PFSK-1 (cell line): ENCODE results near the gene ATF5.

Experiments used
- FOXP2 ChIP-seq: optimal IDR thresholded peaks from 2 replicates; pipeline ENCODE3; 2011; ENCODE audit warnings: borderline replicate concordance, control low read depth, inconsistent platforms; ENCODE audit not compliant: insufficient read depth; ENCODE audit errors: extremely low read length, extremely low read depth
- POLR2AphosphoS5 ChIP-seq: IDR thresholded peaks from 2 replicates; pipeline ENCODE4 v1.6.1; 2012; ENCODE audit warnings: low read depth, mild to moderate bottlenecking, control low read depth, low read length, moderate library complexity
- SIN3A ChIP-seq: IDR thresholded peaks from 2 replicates; pipeline ENCODE4 v1.6.1; 2012; ENCODE audit warnings: mild to moderate bottlenecking, low read length, moderate library complexity, borderline replicate concordance; ENCODE audit not compliant: insufficient read depth
- TAF1 ChIP-seq: IDR thresholded peaks from 2 replicates; pipeline ENCODE4 v1.6.1; 2012; ENCODE audit warnings: low read length, control low read depth, borderline replicate concordance; ENCODE audit not compliant: insufficient read depth
- TF ChIP-seq, protein P1 (sequence below), 2 experiments: IDR thresholded peaks; 2 replicates each; pipeline versions ENCODE4 v1.6.1 to v1.8.0; 2011 to 2012; ENCODE audit warnings: low read depth in 2 of 2, low read length in 2 of 2, control low read depth in 1 of 2, inconsistent platforms in 1 of 2, mild to moderate bottlenecking in 1 of 2, moderate library complexity in 1 of 2; ENCODE audit not compliant: insufficient read depth in 1 of 2

Gene ATF5

DNA sequence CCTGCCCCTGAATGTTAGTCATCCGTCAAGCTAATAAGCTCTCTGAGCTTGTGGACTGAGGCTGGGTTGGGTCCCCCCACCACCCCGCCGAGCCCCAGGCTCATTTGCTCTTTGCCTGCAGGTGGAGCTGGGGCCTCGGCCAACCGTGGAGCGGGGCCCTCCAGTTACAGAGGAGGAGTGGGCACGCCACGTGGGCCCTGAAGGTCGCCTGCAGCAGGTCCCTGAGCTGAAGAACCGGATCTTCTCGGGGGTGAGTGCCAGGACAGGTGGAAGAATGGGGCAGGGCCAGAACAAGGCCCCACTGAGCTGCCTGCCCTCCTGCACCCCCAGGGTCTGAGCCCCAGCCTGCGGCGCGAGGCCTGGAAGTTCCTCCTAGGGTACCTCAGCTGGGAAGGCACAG lies 46.4 kb upstream of the ATF5 start:
- TF ChIP-seq TAF1: no peak
- TF ChIP-seq, protein P1, sequence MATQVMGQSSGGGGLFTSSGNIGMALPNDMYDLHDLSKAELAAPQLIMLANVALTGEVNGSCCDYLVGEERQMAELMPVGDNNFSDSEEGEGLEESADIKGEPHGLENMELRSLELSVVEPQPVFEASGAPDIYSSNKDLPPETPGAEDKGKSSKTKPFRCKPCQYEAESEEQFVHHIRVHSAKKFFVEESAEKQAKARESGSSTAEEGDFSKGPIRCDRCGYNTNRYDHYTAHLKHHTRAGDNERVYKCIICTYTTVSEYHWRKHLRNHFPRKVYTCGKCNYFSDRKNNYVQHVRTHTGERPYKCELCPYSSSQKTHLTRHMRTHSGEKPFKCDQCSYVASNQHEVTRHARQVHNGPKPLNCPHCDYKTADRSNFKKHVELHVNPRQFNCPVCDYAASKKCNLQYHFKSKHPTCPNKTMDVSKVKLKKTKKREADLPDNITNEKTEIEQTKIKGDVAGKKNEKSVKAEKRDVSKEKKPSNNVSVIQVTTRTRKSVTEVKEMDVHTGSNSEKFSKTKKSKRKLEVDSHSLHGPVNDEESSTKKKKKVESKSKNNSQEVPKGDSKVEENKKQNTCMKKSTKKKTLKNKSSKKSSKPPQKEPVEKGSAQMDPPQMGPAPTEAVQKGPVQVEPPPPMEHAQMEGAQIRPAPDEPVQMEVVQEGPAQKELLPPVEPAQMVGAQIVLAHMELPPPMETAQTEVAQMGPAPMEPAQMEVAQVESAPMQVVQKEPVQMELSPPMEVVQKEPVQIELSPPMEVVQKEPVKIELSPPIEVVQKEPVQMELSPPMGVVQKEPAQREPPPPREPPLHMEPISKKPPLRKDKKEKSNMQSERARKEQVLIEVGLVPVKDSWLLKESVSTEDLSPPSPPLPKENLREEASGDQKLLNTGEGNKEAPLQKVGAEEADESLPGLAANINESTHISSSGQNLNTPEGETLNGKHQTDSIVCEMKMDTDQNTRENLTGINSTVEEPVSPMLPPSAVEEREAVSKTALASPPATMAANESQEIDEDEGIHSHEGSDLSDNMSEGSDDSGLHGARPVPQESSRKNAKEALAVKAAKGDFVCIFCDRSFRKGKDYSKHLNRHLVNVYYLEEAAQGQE (IDR thresholded peaks at IDR 0.05; ENCODE audit: insufficient read depth in 1 of 2, low read depth in 2 of 2, low read length in 2 of 2): no peak
- no peak for TF ChIP-seq FOXP2
- no peak for TF ChIP-seq POLR2AphosphoS5

DNA sequence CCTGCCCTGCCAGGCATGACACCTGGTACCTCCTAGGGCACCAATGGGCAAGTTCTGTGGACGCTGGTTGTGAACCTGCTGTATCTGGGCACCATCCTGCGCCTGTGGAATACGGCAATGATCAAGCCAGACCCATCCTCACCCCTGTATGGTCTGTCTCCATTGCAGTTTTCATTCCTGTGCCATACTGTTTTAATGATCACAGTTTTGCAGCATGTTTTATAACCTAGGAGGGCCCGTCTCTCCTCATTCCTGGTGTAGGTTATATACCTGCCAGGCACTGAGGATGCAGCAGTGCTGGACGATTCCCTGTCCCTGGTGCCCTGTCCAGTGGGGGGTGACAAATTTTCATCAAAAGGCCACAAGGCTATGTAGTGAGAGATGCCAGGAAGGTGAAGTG lies 45.9 kb upstream of the ATF5 start:
- TF ChIP-seq FOXP2: no peak
- no peak for TF ChIP-seq TAF1
- TF ChIP-seq POLR2AphosphoS5: no peak
- TF ChIP-seq SIN3A: no peak
- TF ChIP-seq, protein P1 (IDR thresholded peaks at IDR 0.05; ENCODE audit: insufficient read depth in 1 of 2, low read depth in 2 of 2, low read length in 2 of 2): no peak

DNA sequence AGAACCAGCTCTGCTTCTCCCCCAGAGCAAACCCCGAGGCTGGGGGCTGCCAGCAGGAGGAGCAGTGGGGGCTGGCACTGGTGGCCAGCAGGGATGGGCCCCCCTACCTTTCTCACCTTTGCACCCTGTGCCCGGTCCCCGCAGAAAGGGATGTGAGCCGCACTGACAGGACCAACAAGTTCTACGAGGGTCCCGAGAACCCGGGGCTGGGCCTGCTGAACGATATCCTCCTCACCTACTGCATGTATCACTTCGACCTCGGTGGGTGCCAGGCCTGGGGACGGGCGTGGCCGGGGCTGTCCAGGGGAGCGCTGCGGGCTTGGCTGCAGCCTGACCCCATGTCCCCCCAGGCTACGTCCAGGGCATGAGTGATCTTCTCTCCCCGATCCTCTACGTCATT lies 44.9 kb upstream of the ATF5 start:
- TF ChIP-seq, protein P1 (IDR thresholded peaks at IDR 0.05; ENCODE audit: insufficient read depth in 1 of 2, low read depth in 2 of 2, low read length in 2 of 2): no peak
- TF ChIP-seq TAF1 (no peak), FOXP2 (no peak), POLR2AphosphoS5 (no peak), SIN3A (no peak)

DNA sequence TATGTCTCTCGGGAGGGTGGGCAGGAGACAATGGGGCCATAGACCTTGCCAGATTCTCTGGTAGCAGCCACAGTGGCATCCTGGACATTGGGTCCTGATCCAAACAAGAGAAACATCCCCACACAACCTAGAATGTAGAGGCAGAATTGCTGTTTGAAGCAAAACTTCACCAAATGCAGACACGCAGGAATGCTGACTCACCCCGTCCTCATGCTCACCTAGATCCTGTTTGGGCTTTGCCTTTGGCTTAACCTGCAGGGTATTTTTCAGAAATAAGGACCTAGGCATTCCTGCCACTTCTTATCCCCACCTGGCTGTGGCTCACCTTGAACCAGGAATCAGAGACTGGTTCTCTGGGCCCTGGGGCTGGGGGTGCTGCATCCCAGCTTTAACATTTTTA lies 44.2 kb upstream of the ATF5 start:
- TF ChIP-seq, protein P1 (IDR thresholded peaks at IDR 0.05; ENCODE audit: insufficient read depth in 1 of 2, low read depth in 2 of 2, low read length in 2 of 2): no peak
- TF ChIP-seq SIN3A (no peak), POLR2AphosphoS5 (no peak), FOXP2 (no peak), TAF1 (no peak)
